ENCODE data around the gene TEAD3.
"Not testable (repeated sequence)": the region's sequence is repeated elsewhere in the genome, so short reads cannot be mapped to it uniquely, and the experiment has no call there.

The TEAD3 gene

GRCh38 chr6:35522660-35523658, 26.1 kb upstream of the TEAD3 start:
- 0 out of 2 replicates have a peak overlapping the region, but pooled peaks have one; percentile 31 for H3K4me3 ChIP-seq (ENCODE audit: low read depth, low read length)
- H3K9ac ChIP-seq (ENCODE audit: low read length), result no peak overlapping the region
- H3K27me3 ChIP-seq (ENCODE audit: control insufficient read depth, insufficient read depth, low read length), result no peaks in the 10 kb centered on the region
- H3K27ac ChIP-seq (ENCODE audit: low read depth, low read length), result no peak overlapping the region
- H3K4me1 ChIP-seq (ENCODE audit: control insufficient read depth, insufficient read depth, low read length), result peaks cover 11% of the 10 kb centered on the region; the same call in 1 of the 2 replicates
- H3K36me3 ChIP-seq (ENCODE audit: control insufficient read depth, insufficient read depth, low read length), result no peaks in the 10 kb centered on the region
- H3K9me3 ChIP-seq (ENCODE audit: control insufficient read depth, insufficient read depth, low read depth, low read length), result no peaks in the 10 kb centered on the region

GRCh38 chr6:35522151-35522550, 25.3 kb upstream of the TEAD3 start:
- Histone ChIP-seq H3K9ac (ENCODE audit: low read length) (no peak overlapping the region), H3K36me3 (ENCODE audit: control insufficient read depth, insufficient read depth, low read length) (no peaks in the 10 kb centered on the region), H3K27ac (ENCODE audit: low read depth, low read length) (no peak overlapping the region), H3K27me3 (ENCODE audit: control insufficient read depth, insufficient read depth, low read length) (no peaks in the 10 kb centered on the region), H3K4me3 (ENCODE audit: low read depth, low read length) (no peak overlapping the region), H3K4me1 (ENCODE audit: control insufficient read depth, insufficient read depth, low read length) (peaks cover 11% of the 10 kb centered on the region; the same call in 1 of the 2 replicates), H3K9me3 (ENCODE audit: control insufficient read depth, insufficient read depth, low read depth, low read length) (no peaks in the 10 kb centered on the region)

- no peaks in the 10 kb centered on the region for H3K36me3 ChIP-seq (ENCODE audit: control insufficient read depth, insufficient read depth, low read length)
- no peak overlapping the region for H3K9ac ChIP-seq (ENCODE audit: low read length)
- no peaks in the 10 kb centered on the region for H3K9me3 ChIP-seq (ENCODE audit: control insufficient read depth, insufficient read depth, low read depth, low read length)
- H3K4me3 ChIP-seq (ENCODE audit: low read depth, low read length), result no peak overlapping the region
- H3K27me3 ChIP-seq (ENCODE audit: control insufficient read depth, insufficient read depth, low read length), result no peaks in the 10 kb centered on the region
- H3K4me1 ChIP-seq (ENCODE audit: control insufficient read depth, insufficient read depth, low read length), result peaks cover 11% of the 10 kb centered on the region; the same call in 1 of the 2 replicates
- no peak overlapping the region for H3K27ac ChIP-seq (ENCODE audit: low read depth, low read length)
Measured at GRCh38 chr6:35521235-35521634, 24.4 kb upstream of the TEAD3 start.

- Histone ChIP-seq H3K27ac (ENCODE audit: low read depth, low read length) (no peak overlapping the region), H3K9me3 (ENCODE audit: control insufficient read depth, insufficient read depth, low read depth, low read length) (no peaks in the 10 kb centered on the region), H3K27me3 (ENCODE audit: control insufficient read depth, insufficient read depth, low read length) (no peaks in the 10 kb centered on the region), H3K36me3 (ENCODE audit: control insufficient read depth, insufficient read depth, low read length) (no peaks in the 10 kb centered on the region), H3K9ac (ENCODE audit: low read length) (no peak overlapping the region), H3K4me1 (ENCODE audit: control insufficient read depth, insufficient read depth, low read length) (peaks cover 11% of the 10 kb centered on the region; the same call in 1 of the 2 replicates), H3K4me3 (ENCODE audit: low read depth, low read length) (no peak overlapping the region)
Measured at GRCh38 chr6:35519313-35520015, 22.6 kb upstream of the TEAD3 start.

GRCh38 chr6:35518566-35519312, 21.9 kb upstream of the TEAD3 start:
- no peak overlapping the region for H3K9ac ChIP-seq (ENCODE audit: low read length)
- peaks cover 11% of the 10 kb centered on the region; the same call in 1 of the 2 replicates for H3K4me1 ChIP-seq (ENCODE audit: control insufficient read depth, insufficient read depth, low read length)
- H3K4me3 ChIP-seq (ENCODE audit: low read depth, low read length), result no peak overlapping the region
- H3K27me3 ChIP-seq (ENCODE audit: control insufficient read depth, insufficient read depth, low read length), result no peaks in the 10 kb centered on the region
- no peak overlapping the region for H3K27ac ChIP-seq (ENCODE audit: low read depth, low read length)
- H3K36me3 ChIP-seq (ENCODE audit: control insufficient read depth, insufficient read depth, low read length), result no peaks in the 10 kb centered on the region
- H3K9me3 ChIP-seq (ENCODE audit: control insufficient read depth, insufficient read depth, low read depth, low read length), result no peaks in the 10 kb centered on the region

- H3K4me3 ChIP-seq (ENCODE audit: low read depth, low read length); H3K9ac ChIP-seq (ENCODE audit: low read length); H3K27me3 ChIP-seq (ENCODE audit: control insufficient read depth, insufficient read depth, low read length); H3K9me3 ChIP-seq (ENCODE audit: control insufficient read depth, insufficient read depth, low read depth, low read length); H3K27ac ChIP-seq (ENCODE audit: low read depth, low read length); H3K36me3 ChIP-seq (ENCODE audit: control insufficient read depth, insufficient read depth, low read length): not testable (repeated sequence)
- peaks cover 11% of the 10 kb centered on the region; the same call in 1 of the 2 replicates for H3K4me1 ChIP-seq (ENCODE audit: control insufficient read depth, insufficient read depth, low read length)
Measured at GRCh38 chr6:35517978-35518377, 21.1 kb upstream of the TEAD3 start.

- no peaks in the 10 kb centered on the region for H3K27me3 ChIP-seq (ENCODE audit: control insufficient read depth, insufficient read depth, low read length)
- H3K27ac ChIP-seq (ENCODE audit: low read depth, low read length), result no peak overlapping the region
- no peak overlapping the region for H3K4me3 ChIP-seq (ENCODE audit: low read depth, low read length)
- no peaks in the 10 kb centered on the region for H3K36me3 ChIP-seq (ENCODE audit: control insufficient read depth, insufficient read depth, low read length)
- no peaks in the 10 kb centered on the region for H3K9me3 ChIP-seq (ENCODE audit: control insufficient read depth, insufficient read depth, low read depth, low read length)
- H3K9ac ChIP-seq (ENCODE audit: low read length), result no peak overlapping the region
- peaks cover 16% of the 10 kb centered on the region for H3K4me1 ChIP-seq (ENCODE audit: control insufficient read depth, insufficient read depth, low read length)
Measured at GRCh38 chr6:35516712-35517111, 19.8 kb upstream of the TEAD3 start.

GRCh38 chr6:35515939-35516338, 19.1 kb upstream of the TEAD3 start:
- not testable (repeated sequence) for H3K36me3 ChIP-seq (ENCODE audit: control insufficient read depth, insufficient read depth, low read length); H3K27ac ChIP-seq (ENCODE audit: low read depth, low read length); H3K27me3 ChIP-seq (ENCODE audit: control insufficient read depth, insufficient read depth, low read length); H3K4me3 ChIP-seq (ENCODE audit: low read depth, low read length); H3K9ac ChIP-seq (ENCODE audit: low read length); H3K9me3 ChIP-seq (ENCODE audit: control insufficient read depth, insufficient read depth, low read depth, low read length)
- H3K4me1 ChIP-seq (ENCODE audit: control insufficient read depth, insufficient read depth, low read length), result peaks cover 24% of the 10 kb centered on the region

- Histone ChIP-seq H3K9ac (ENCODE audit: low read length) (no peak overlapping the region), H3K27me3 (ENCODE audit: control insufficient read depth, insufficient read depth, low read length) (peaks cover 6% of the 10 kb centered on the region; the same call in 1 of the 2 replicates), H3K9me3 (ENCODE audit: control insufficient read depth, insufficient read depth, low read depth, low read length) (no peaks in the 10 kb centered on the region), H3K36me3 (ENCODE audit: control insufficient read depth, insufficient read depth, low read length) (no peaks in the 10 kb centered on the region), H3K4me3 (ENCODE audit: low read depth, low read length) (no peak overlapping the region), H3K27ac (ENCODE audit: low read depth, low read length) (no peak overlapping the region), H3K4me1 (ENCODE audit: control insufficient read depth, insufficient read depth, low read length) (peaks cover 23% of the 10 kb centered on the region)
Measured at GRCh38 chr6:35514587-35514986, 17.7 kb upstream of the TEAD3 start.

GRCh38 chr6:35512740-35513139, 15.9 kb upstream of the TEAD3 start, which contains the start of gene TULP1:
Gene TULP1, minus strand, starts transcription at chr6:35512896. Its CDS starts 38 bp downstream, at chr6:35512858.
- Histone ChIP-seq H3K4me3 (ENCODE audit: low read depth, low read length) (peak within 1 kb of the TSS; percentile 44), H3K9me3 (ENCODE audit: control insufficient read depth, insufficient read depth, low read depth, low read length) (no peaks in the 10 kb centered on the region), H3K27ac (ENCODE audit: low read depth, low read length) (no peak within 1 kb of the TSS)

More at GRCh38 chr6:35512740-35513139, 15.9 kb upstream of the TEAD3 start, which contains the start of gene TULP1:
- no peak within 1 kb of the TSS for H3K9ac ChIP-seq (ENCODE audit: low read length)
- peaks cover 6% of the 10 kb centered on the region; the same call in 1 of the 2 replicates for H3K27me3 ChIP-seq (ENCODE audit: control insufficient read depth, insufficient read depth, low read length)
- H3K36me3 ChIP-seq (ENCODE audit: control insufficient read depth, insufficient read depth, low read length), result no peaks in the 10 kb centered on the region
- peaks cover 26% of the 10 kb centered on the region for H3K4me1 ChIP-seq (ENCODE audit: control insufficient read depth, insufficient read depth, low read length)

Data from HUES6 (cell line).